Keratinocyte (primary cell): Measurements from ENCODE around the gene MAPKAPK3. TPM values are rescaled to one million over a fixed set of nuclear protein-coding genes. Genes with fewer than 3 reads are reported as not detected.

ENCODE experiments used
- DNase-seq: peaks from one replicate; pipeline ENCODE4 v3.0.0-alpha.2; 2011; ENCODE audit warnings: low read depth, missing footprints, low spot score
- FAIRE-seq: peaks from 2 replicates; lab custom pipeline; 2011; peaks lifted over from hg19 to GRCh38; lab: Jason Lieb, UNC
- H2AFZ ChIP-seq: 2 replicates; pipeline ENCODE4 v1.6.0; 2012; ENCODE audit warnings: low read length, control low read depth, inconsistent platforms; ENCODE audit not compliant: control insufficient read depth
- H3K27ac ChIP-seq: 2 replicates; pipeline ENCODE4 v1.5.1; 2011; ENCODE audit warnings: low read length; ENCODE audit not compliant: control insufficient read depth, insufficient read depth
- H3K27me3 ChIP-seq: 3 replicates; pipeline ENCODE4 v1.6.0; 2011; ENCODE audit warnings: low read length; ENCODE audit not compliant: control insufficient read depth, insufficient read depth; ENCODE audit errors: extremely low read depth
- H3K36me3 ChIP-seq, 2 experiments: 2 replicates in 1 of 2; 3 replicates in 1 of 2; pipeline ENCODE4 v1.5.1; 2011; ENCODE audit warnings: low read length in 2 of 2, mild to moderate bottlenecking in 1 of 2; ENCODE audit not compliant: control insufficient read depth in 2 of 2, insufficient read depth in 2 of 2; ENCODE audit errors: extremely low read depth in 1 of 2
- H3K4me1 ChIP-seq: 3 replicates; pipeline ENCODE4 v1.5.1; 2011; ENCODE audit warnings: low read length; ENCODE audit not compliant: control insufficient read depth, insufficient read depth; ENCODE audit errors: extremely low read depth
- H3K4me2 ChIP-seq: 3 replicates; pipeline ENCODE4 v1.6.0; 2011; ENCODE audit warnings: low read depth, low read length; ENCODE audit not compliant: control insufficient read depth, insufficient read depth; ENCODE audit errors: extremely low read depth
- H3K4me3 ChIP-seq, 3 experiments: fragments of 200-600 bp in 1 of 3; sonication (generic) in 1 of 3; 2 replicates in 2 of 3; 3 replicates in 1 of 3; pipeline ENCODE4 v1.5.1; 2011 to 2016; ENCODE audit warnings: low read length in 3 of 3, mild to moderate bottlenecking in 3 of 3, control low read depth in 2 of 3, inconsistent platforms in 1 of 3, low read depth in 1 of 3, mixed read lengths in 1 of 3, mixed run types in 1 of 3, moderate library complexity in 1 of 3; ENCODE audit not compliant: control insufficient read depth in 2 of 3, insufficient read depth in 2 of 3; ENCODE audit errors: extremely low read depth in 1 of 3
- H3K79me2 ChIP-seq: 2 replicates; pipeline ENCODE4 v1.6.0; 2012; ENCODE audit warnings: low read length; ENCODE audit not compliant: control insufficient read depth, insufficient read depth
- H3K9ac ChIP-seq: 3 replicates; pipeline ENCODE4 v1.6.0; 2011; ENCODE audit warnings: low read length; ENCODE audit not compliant: control insufficient read depth, insufficient read depth; ENCODE audit errors: extremely low read depth
- H3K9me1 ChIP-seq: 3 replicates; pipeline ENCODE4 v1.6.0; 2011; ENCODE audit warnings: low read length; ENCODE audit not compliant: control insufficient read depth, insufficient read depth; ENCODE audit errors: extremely low read depth
- H3K9me3 ChIP-seq: 2 replicates; pipeline ENCODE4 v1.5.1; 2012; ENCODE audit warnings: low read depth, low read length; ENCODE audit not compliant: control insufficient read depth
- H4K20me1 ChIP-seq: 3 replicates; pipeline ENCODE4 v1.6.0; 2011; ENCODE audit warnings: low read length; ENCODE audit not compliant: control insufficient read depth, insufficient read depth; ENCODE audit errors: extremely low read depth
- EZH2 ChIP-seq: IDR thresholded peaks from one replicate; pipeline ENCODE4 v1.6.1; 2012; ENCODE audit warnings: inconsistent platforms, mild to moderate bottlenecking, low read length, moderate library complexity
- dilution Hi-C: fragments of 300-500 bp; cut with MboI; formaldehyde crosslinking; loops from one replicate; pipeline ENCODE4 v1.7.0; 2020; ENCODE audit warnings: low sequenced_read_pairs; ENCODE audit not compliant: extremely low pct_ligation_motif_present
- polyA plus RNA-seq, 5 experiments: library from polyadenylated mRNA; depleted of rRNA in 3 of 5; stranded (reverse) in 3 of 5; stranded (forward) in 1 of 5; unstranded in 1 of 5; fragments of >200 nt; gene quantifications; 1 replicate in 1 of 5; 2 replicates in 3 of 5; 3 replicates in 1 of 5; pipeline versions ENCODE4 v1.2.1 to v1.2.3, GENCODE V29; 2011 to 2012; ENCODE audit warnings: missing spikeins in 2 of 5, low read depth in 1 of 5, low replicate concordance in 1 of 5
- TF ChIP-seq, protein P1 (sequence below), 3 experiments: IDR thresholded peaks in 1 of 3; conservative IDR thresholded peaks in 1 of 3; optimal IDR thresholded peaks in 1 of 3; 2 replicates in 2 of 3; 3 replicates in 1 of 3; pipeline versions ENCODE3 to v1.5.1; 2011; ENCODE audit warnings: low read length in 3 of 3, mild to moderate bottlenecking in 3 of 3, moderate library complexity in 2 of 3, control low read depth in 1 of 3, inconsistent platforms in 1 of 3; ENCODE audit not compliant: insufficient read depth in 2 of 3; ENCODE audit errors: extremely low read depth in 1 of 3

MAPKAPK3 gene
- polyA plus RNA-seq, 1 donor (not counting 4 experiments of a cell fraction or from before 2014, with no cell fraction given), result 134 TPM

DNA sequence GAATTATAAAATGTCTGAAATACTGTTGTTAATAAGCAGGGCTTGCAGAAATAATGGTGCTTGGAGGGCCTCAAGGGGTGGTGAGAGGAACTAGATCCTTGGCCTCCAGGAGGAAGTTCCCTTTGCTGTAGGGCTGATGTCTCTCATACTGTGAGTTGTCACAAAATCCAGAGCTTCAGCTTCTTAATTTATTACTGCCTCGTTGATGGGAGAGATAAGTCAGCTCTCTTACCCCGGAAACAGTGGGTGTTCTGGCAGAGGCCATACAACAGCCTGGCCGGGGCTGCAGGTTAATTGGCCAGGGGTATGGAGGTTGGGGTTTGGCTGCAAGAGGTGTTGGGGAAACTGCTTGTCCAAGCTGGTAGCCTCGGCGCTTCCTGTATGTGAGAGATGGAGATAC, 15.5 kb downstream of the MAPKAPK3 start:
- H3K79me2 ChIP-seq, result peaks cover 87% of the 10 kb centered on the region
- H3K9me3 ChIP-seq, result no peaks in the 10 kb centered on the region
- FAIRE-seq, result no peak
- H3K9ac ChIP-seq, result no peak overlapping the region
- H3K4me1 ChIP-seq, result peaks cover 46% of the 10 kb centered on the region
- dilution Hi-C loops, result no loop called here
- H3K36me3 ChIP-seq, result peaks cover 10 to 15% of the 10 kb centered on the region in 2 experiments
- no peak overlapping the region for H3K27ac ChIP-seq
- no peaks in the 10 kb centered on the region for H3K27me3 ChIP-seq
- no peak for DNase-seq
- no peak overlapping the region for H3K4me3 ChIP-seq
- no peaks in the 10 kb centered on the region for H4K20me1 ChIP-seq
- TF ChIP-seq, protein P1, sequence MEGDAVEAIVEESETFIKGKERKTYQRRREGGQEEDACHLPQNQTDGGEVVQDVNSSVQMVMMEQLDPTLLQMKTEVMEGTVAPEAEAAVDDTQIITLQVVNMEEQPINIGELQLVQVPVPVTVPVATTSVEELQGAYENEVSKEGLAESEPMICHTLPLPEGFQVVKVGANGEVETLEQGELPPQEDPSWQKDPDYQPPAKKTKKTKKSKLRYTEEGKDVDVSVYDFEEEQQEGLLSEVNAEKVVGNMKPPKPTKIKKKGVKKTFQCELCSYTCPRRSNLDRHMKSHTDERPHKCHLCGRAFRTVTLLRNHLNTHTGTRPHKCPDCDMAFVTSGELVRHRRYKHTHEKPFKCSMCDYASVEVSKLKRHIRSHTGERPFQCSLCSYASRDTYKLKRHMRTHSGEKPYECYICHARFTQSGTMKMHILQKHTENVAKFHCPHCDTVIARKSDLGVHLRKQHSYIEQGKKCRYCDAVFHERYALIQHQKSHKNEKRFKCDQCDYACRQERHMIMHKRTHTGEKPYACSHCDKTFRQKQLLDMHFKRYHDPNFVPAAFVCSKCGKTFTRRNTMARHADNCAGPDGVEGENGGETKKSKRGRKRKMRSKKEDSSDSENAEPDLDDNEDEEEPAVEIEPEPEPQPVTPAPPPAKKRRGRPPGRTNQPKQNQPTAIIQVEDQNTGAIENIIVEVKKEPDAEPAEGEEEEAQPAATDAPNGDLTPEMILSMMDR (optimal IDR thresholded peaks at IDR 0.05 in 1 of 3, IDR thresholded peaks at IDR 0.05 in 1 of 3, conservative IDR thresholded peaks at IDR 0.05 in 1 of 3; ENCODE audit: extremely low read depth in 1 of 3, insufficient read depth in 2 of 3, low read length in 3 of 3), result no peak
- no peak for TF ChIP-seq EZH2
- no peak overlapping the region for H3K4me2 ChIP-seq
- H3K9me1 ChIP-seq, result no peaks in the 10 kb centered on the region
- H2AFZ ChIP-seq, result no peak overlapping the region

DNA sequence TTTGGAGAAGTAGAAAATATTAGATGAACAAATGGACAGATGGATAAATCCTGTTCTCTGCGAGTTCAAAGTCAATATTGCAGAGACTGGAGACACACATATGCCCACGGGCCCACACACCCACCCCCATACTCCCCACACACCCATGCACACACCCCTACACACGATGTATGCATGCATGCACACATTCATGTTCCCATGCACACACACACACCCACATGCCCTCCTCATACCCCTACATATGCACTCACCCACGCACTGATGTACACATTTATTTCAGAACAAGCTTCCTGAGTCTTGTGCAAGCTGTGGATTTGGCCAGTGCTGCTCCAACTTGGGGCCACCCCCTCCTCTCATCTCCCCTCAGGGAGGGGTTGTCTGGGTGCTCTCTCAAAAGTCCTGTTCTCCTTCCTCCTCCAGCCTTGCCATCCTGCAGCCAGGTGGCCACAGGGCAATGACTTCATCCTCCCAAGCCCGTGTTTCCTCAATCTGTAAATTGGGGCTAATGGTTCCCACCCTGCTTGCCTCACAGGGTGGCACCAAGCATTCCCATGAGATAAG, 16.4 kb downstream of the MAPKAPK3 start:
- Histone ChIP-seq H3K9ac (no peak overlapping the region), H3K4me1 (peaks cover 46% of the 10 kb centered on the region), H3K27ac (no peak overlapping the region), H3K27me3 (no peaks in the 10 kb centered on the region), H3K9me1 (peaks cover 2% of the 10 kb centered on the region), H3K36me3 (peaks cover 10 to 15% of the 10 kb centered on the region in 2 experiments), H3K79me2 (peaks cover 81% of the 10 kb centered on the region), H2AFZ (no peak overlapping the region), H3K4me2 (no peak overlapping the region), H3K4me3 (no peak overlapping the region), H3K9me3 (no peaks in the 10 kb centered on the region), H4K20me1 (no peaks in the 10 kb centered on the region)
- no peak for FAIRE-seq
- dilution Hi-C loops, result no loop called here
- DNase-seq, result no peak
- TF ChIP-seq, protein P1 (optimal IDR thresholded peaks at IDR 0.05 in 1 of 3, IDR thresholded peaks at IDR 0.05 in 1 of 3, conservative IDR thresholded peaks at IDR 0.05 in 1 of 3; ENCODE audit: extremely low read depth in 1 of 3, insufficient read depth in 2 of 3, low read length in 3 of 3), result no peak
- TF ChIP-seq EZH2, result no peak
